Endothelial cell of umbilical vein (primary cell): ENCODE measurements around the gene UQCRFS1. TPM values are rescaled to one million over a fixed set of nuclear protein-coding genes. Genes with fewer than 3 reads are reported as not detected.

Source experiments
- BruUV-seq: library from RNA; stranded (reverse); fragments of 400-500 nt; replicated peaks from 2 replicates; lab custom pipeline; 2021; lab: Mats Ljungman, UMichigan
- CTCF ChIA-PET: fragments of 300-600, 350-600 bp; sonication (Branson Sonifier 250); formaldehyde crosslinking; loops from one replicate; lab custom pipeline; 2021; ENCODE audit warnings: antibody characterized with exemption, inconsistent platforms; lab: Charles Lee
- POLR2A ChIA-PET: fragments of 300-600, 350-600 bp; sonication (Branson Sonifier 250); formaldehyde crosslinking; loops from one replicate; lab custom pipeline; 2021; ENCODE audit warnings: antibody characterized with exemption, inconsistent platforms; lab: Charles Lee
- DNase-seq: peaks from one replicate; pipeline ENCODE4 v3.0.0-alpha.2; 2011; ENCODE audit warnings: low read depth, low spot score
- FAIRE-seq: peaks from 2 replicates; lab custom pipeline; 2011; peaks lifted over from hg19 to GRCh38; lab: Jason Lieb, UNC
- H2AFZ ChIP-seq: 2 replicates; pipeline ENCODE4 v1.6.0; 2012; ENCODE audit warnings: low read depth, low read length, control low read depth, inconsistent platforms
- H3K27ac ChIP-seq: 2 replicates; pipeline ENCODE4 v1.5.1; 2011; ENCODE audit warnings: low read depth, mild to moderate bottlenecking, control low read depth, low read length, moderate library complexity; ENCODE audit not compliant: insufficient read depth
- H3K27me3 ChIP-seq, 2 experiments: 2 replicates each; pipeline versions ENCODE4 v1.6.0 to v1.6.1; 2011; ENCODE audit warnings: low read length in 2 of 2, mixed read lengths in 1 of 2; ENCODE audit not compliant: control insufficient read depth in 2 of 2, insufficient read depth in 2 of 2
- H3K36me3 ChIP-seq, 2 experiments: 2 replicates in 1 of 2; 3 replicates in 1 of 2; pipeline ENCODE4 v1.5.1; 2011; ENCODE audit warnings: low read length in 2 of 2, mild to moderate bottlenecking in 1 of 2, moderate library complexity in 1 of 2; ENCODE audit not compliant: control insufficient read depth in 2 of 2, insufficient read depth in 2 of 2; ENCODE audit errors: extremely low read depth in 1 of 2
- H3K4me1 ChIP-seq: 3 replicates; pipeline ENCODE4 v1.5.1; 2011; ENCODE audit warnings: mild to moderate bottlenecking, low read length; ENCODE audit not compliant: control insufficient read depth, insufficient read depth; ENCODE audit errors: extremely low read depth
- H3K4me2 ChIP-seq: 2 replicates; pipeline ENCODE4 v1.6.1; 2011; ENCODE audit warnings: low read length, control low read depth, mixed read lengths; ENCODE audit not compliant: insufficient read depth
- H3K4me3 ChIP-seq, 3 experiments: fragments of 200-600 bp in 1 of 3; sonication (generic), shearing (Covaris generic) in 1 of 3; replicated peaks in 1 of 3; 2 replicates each; pipeline ENCODE4 v1.5.1; 2011 to 2016; ENCODE audit warnings: control low read depth in 3 of 3, low read length in 3 of 3, mild to moderate bottlenecking in 2 of 3, inconsistent platforms in 1 of 3, low read depth in 1 of 3, moderate library complexity in 1 of 3; ENCODE audit not compliant: insufficient read depth in 1 of 3
- H3K79me2 ChIP-seq: 2 replicates; pipeline ENCODE4 v1.6.0; 2012; ENCODE audit warnings: low read length, inconsistent platforms; ENCODE audit not compliant: control insufficient read depth, insufficient read depth
- H3K9ac ChIP-seq: replicated peaks from 2 replicates; pipeline ENCODE3; 2011; ENCODE audit warnings: low read length, control low read depth; ENCODE audit not compliant: insufficient read depth; ENCODE audit errors: extremely low read depth
- H3K9me1 ChIP-seq: replicated peaks from 3 replicates; pipeline ENCODE4 v1.6.0; 2011; ENCODE audit warnings: mild to moderate bottlenecking, low read length; ENCODE audit not compliant: control insufficient read depth, insufficient read depth; ENCODE audit errors: extremely low read depth
- H3K9me3 ChIP-seq: replicated peaks from 2 replicates; pipeline ENCODE4 v1.5.1; 2012; ENCODE audit warnings: low read length, inconsistent platforms; ENCODE audit not compliant: control insufficient read depth, insufficient read depth
- H4K20me1 ChIP-seq: replicated peaks from 2 replicates; pipeline ENCODE3; 2011; ENCODE audit warnings: mild to moderate bottlenecking, low read length; ENCODE audit not compliant: control insufficient read depth, insufficient read depth; ENCODE audit errors: extremely low read depth
- FOS ChIP-seq: IDR thresholded peaks from 2 replicates; pipeline ENCODE4 v1.6.1; 2011; ENCODE audit warnings: mild to moderate bottlenecking, low read length, moderate library complexity, borderline replicate concordance; ENCODE audit not compliant: insufficient read depth
- GATA2 ChIP-seq: IDR thresholded peaks from 2 replicates; pipeline ENCODE4 v1.7.0; 2011; ENCODE audit warnings: low read depth, mild to moderate bottlenecking, moderate library complexity, mixed read lengths, low read length; ENCODE audit not compliant: insufficient read length, insufficient read depth
- JUN ChIP-seq: IDR thresholded peaks from 2 replicates; pipeline ENCODE4 v1.6.1; 2011; ENCODE audit warnings: borderline replicate concordance, low read depth; ENCODE audit not compliant: insufficient read length, insufficient read depth
- MYC ChIP-seq: IDR thresholded peaks from one replicate; pipeline ENCODE4 v1.6.1; 2011; ENCODE audit warnings: mild to moderate bottlenecking, low read depth, low read length
- POLR2A ChIP-seq: IDR thresholded peaks from 2 replicates; pipeline ENCODE4 v1.6.1; 2012; ENCODE audit warnings: low read depth, mild to moderate bottlenecking, control low read depth, low read length
- POLR2AphosphoS5 ChIP-seq: IDR thresholded peaks from 2 replicates; pipeline ENCODE4 v1.6.1; 2012; ENCODE audit warnings: low read depth, mild to moderate bottlenecking, control low read depth, low read length, moderate library complexity; ENCODE audit not compliant: insufficient read depth
- dilution Hi-C: fragments of 300-500 bp; cut with MboI; formaldehyde crosslinking; loops from one replicate; pipeline ENCODE4 v1.15.0; 2019; ENCODE audit warnings: low sequenced_read_pairs; ENCODE audit not compliant: extremely low pct_ligation_motif_present
- intact Hi-C: fragments of 100-400 bp; cut with micrococcal nuclease; formaldehyde crosslinking; loops from one replicate; pipeline ENCODE4 v1.10.0; 2022
- polyA plus RNA-seq, 4 experiments: library from polyadenylated mRNA; depleted of rRNA in 3 of 4; stranded (reverse) in 3 of 4; unstranded in 1 of 4; fragments of >200 nt; gene quantifications; 2 replicates each; pipeline versions ENCODE4 v1.2.1 to v1.2.3, GENCODE V29; 2011 to 2012; ENCODE audit warnings: missing spikeins in 1 of 4
- total RNA-seq: library from RNA; stranded (reverse); gene quantifications from 2 replicates; pipeline ENCODE4 v1.2.3, GENCODE V29; 2021
- TF ChIP-seq, protein P1 (sequence below), 2 donors: IDR thresholded peaks; 1 replicate in 1 of 2; 2 replicates in 1 of 2; pipeline ENCODE4 v1.5.1; 2011; ENCODE audit warnings: low read length in 2 of 2, mild to moderate bottlenecking in 2 of 2, moderate library complexity in 2 of 2, control low read depth in 1 of 2, inconsistent platforms in 1 of 2, low read depth in 1 of 2; ENCODE audit not compliant: insufficient read depth in 1 of 2; ENCODE audit errors: extremely low read depth in 1 of 2

Gene UQCRFS1
- total and polyA plus RNA-seq, 2 donors (not counting 3 experiments of a cell fraction or from before 2014, with no cell fraction given): 28.2 to 33.8 TPM

DNA sequence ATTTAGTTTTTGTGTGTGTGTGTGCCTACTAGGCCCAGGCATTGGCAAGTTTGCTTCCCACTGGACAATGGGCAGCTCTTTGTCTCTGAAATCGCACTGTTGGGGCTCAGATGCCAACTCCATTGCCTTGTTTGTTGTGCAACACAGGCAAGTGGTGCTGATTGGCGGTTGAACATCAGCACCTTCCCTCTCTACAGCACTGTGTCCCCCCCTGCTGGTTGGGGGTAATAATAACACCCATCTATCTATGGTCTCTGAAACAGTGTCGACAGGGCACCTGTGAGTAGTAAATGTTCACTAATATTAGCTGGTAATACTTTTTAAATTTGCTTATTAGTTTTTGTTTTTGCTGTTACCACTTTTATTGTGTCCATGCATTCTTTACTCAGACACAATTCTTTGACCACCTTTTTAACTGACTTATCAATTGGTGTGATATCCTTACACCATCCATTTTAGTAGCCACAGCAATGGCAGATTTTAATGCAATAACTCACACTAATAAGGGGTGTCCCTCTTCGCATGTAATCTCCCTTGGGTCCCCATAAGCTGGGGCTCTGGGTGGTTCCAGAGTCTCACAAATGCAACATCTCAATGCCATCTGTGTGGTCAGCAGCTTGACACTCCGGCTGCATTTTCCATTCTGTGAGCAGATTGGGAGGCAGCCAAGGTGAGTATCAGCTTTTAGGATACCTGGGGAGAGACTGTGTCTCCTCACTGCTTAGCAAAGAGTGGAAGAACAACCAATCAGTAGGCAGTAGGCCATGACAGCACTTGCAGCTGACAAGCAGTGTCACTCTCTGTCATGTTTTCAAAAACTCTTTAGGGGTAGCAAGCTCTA is 47.7 kb upstream of the UQCRFS1 start:
- Histone ChIP-seq H3K4me1 (no peaks in the 10 kb centered on the region), H3K4me3 (no peak overlapping the region), H2AFZ (no peak overlapping the region), H3K27ac (no peak overlapping the region), H3K79me2 (no peaks in the 10 kb centered on the region), H3K9ac (no peak overlapping the region), H3K9me1 (no peaks in the 10 kb centered on the region), H3K4me2 (no peak overlapping the region), H4K20me1 (no peaks in the 10 kb centered on the region), H3K36me3 (no peaks in the 10 kb centered on the region), H3K9me3 (no peaks in the 10 kb centered on the region), H3K27me3 (no peaks in the 10 kb centered on the region)
- CTCF ChIA-PET: no interaction called here
- dilution Hi-C loops: no loop called here
- DNase-seq (no peak), FAIRE-seq (no peak)
- intact Hi-C loops: no loop called here
- POLR2A ChIA-PET: interaction anchor here (0.7 kb wide), 1 partner anchor 1065 kb away, joined by 3 read pairs; no protein-coding TSS in a partner anchor
- TF ChIP-seq JUN (no peak), POLR2AphosphoS5 (no peak), MYC (no peak), FOS (no peak)
- no TSS peak for BruUV-seq

DNA sequence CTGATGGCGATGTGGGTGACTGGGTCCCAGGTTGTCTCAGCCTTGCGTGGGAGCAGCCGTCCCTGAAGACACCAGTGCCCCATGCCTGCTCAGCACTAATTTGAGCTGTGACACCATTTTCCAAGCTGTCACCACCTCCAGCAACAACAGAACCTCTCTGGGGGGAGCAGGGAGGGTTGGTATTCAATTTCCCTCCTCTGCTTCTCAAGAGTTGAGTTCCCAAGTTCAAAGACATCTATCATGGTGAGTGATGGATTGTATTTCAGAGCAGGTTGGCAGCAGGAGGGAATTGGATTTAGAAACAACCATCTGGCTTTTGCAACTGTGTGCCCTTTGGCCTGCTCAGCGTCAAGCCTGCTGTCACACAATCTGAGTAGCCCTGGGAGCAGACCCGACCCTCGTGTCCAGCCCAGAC is 46.9 kb upstream of the UQCRFS1 start:
- H3K9me3 ChIP-seq: no peaks in the 10 kb centered on the region
- ChIA-PET CTCF (no interaction called here), POLR2A (no interaction called here)
- H3K9me1 ChIP-seq: no peaks in the 10 kb centered on the region
- no peak overlapping the region for H3K9ac ChIP-seq
- no TSS peak for BruUV-seq
- H3K27me3 ChIP-seq: no peaks in the 10 kb centered on the region
- TF ChIP-seq POLR2AphosphoS5 (no peak), FOS (no peak), POLR2A (no peak), GATA2 (no peak), MYC (no peak)
- TF ChIP-seq, protein P1, sequence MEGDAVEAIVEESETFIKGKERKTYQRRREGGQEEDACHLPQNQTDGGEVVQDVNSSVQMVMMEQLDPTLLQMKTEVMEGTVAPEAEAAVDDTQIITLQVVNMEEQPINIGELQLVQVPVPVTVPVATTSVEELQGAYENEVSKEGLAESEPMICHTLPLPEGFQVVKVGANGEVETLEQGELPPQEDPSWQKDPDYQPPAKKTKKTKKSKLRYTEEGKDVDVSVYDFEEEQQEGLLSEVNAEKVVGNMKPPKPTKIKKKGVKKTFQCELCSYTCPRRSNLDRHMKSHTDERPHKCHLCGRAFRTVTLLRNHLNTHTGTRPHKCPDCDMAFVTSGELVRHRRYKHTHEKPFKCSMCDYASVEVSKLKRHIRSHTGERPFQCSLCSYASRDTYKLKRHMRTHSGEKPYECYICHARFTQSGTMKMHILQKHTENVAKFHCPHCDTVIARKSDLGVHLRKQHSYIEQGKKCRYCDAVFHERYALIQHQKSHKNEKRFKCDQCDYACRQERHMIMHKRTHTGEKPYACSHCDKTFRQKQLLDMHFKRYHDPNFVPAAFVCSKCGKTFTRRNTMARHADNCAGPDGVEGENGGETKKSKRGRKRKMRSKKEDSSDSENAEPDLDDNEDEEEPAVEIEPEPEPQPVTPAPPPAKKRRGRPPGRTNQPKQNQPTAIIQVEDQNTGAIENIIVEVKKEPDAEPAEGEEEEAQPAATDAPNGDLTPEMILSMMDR (IDR thresholded peaks at IDR 0.05; ENCODE audit: extremely low read depth in 1 of 2, insufficient read depth in 1 of 2, low read depth in 1 of 2, low read length in 2 of 2): no peak
- intact Hi-C loops (no loop called here), dilution Hi-C loops (no loop called here)
- no peaks in the 10 kb centered on the region for H3K79me2 ChIP-seq
- H3K27ac ChIP-seq: no peak overlapping the region
- H3K4me1 ChIP-seq: no peaks in the 10 kb centered on the region
- no peak overlapping the region for H2AFZ ChIP-seq
- no peak overlapping the region for H3K4me2 ChIP-seq
- no peaks in the 10 kb centered on the region for H4K20me1 ChIP-seq
- no peaks in the 10 kb centered on the region for H3K36me3 ChIP-seq
- no peak overlapping the region for H3K4me3 ChIP-seq
- DNase-seq: no peak
- no peak for FAIRE-seq
